Naive thymus-derived CD4-positive, alpha-beta T cell (primary cell): ENCODE data around the gene CAMK4. TPM values are rescaled to one million over a fixed set of nuclear protein-coding genes. Genes with fewer than 3 reads are reported as not detected.

Experiments
- ATAC-seq: fragments of 150-1000 bp; cut with Tn5 transposase; 2 replicates; pipeline ENCODE4 v1.10.0; 2021; ENCODE audit warnings: mild to moderate bottlenecking, moderate library complexity
- CTCF ChIA-PET: fragments of 350-600 bp; sonication (Branson Sonifier 250); formaldehyde crosslinking; loops from one replicate; lab custom pipeline; 2021; ENCODE audit warnings: antibody characterized with exemption; lab: Charles Lee
- POLR2A ChIA-PET: fragments of 350-600 bp; sonication (Branson Sonifier 250); formaldehyde crosslinking; loops from one replicate; lab custom pipeline; 2021; ENCODE audit warnings: antibody characterized with exemption, inconsistent platforms; lab: Charles Lee
- DNase-seq, 9 donors: peaks; one replicate each; pipeline versions ENCODE4 v3.0.0 to v3.0.0-alpha.2; 2020 to 2022; ENCODE audit warnings: mixed read lengths in 1 of 9
- H3K27ac ChIP-seq: one replicate; pipeline ENCODE4 v1.7.0; 2013; ENCODE audit warnings: mild to moderate bottlenecking, low read depth, low read length, moderate library complexity
- H3K27me3 ChIP-seq, 2 donors: one replicate each; pipeline ENCODE4 v1.7.0; 2013; ENCODE audit warnings: low read length in 2 of 2, mild to moderate bottlenecking in 2 of 2, moderate library complexity in 2 of 2; ENCODE audit not compliant: control insufficient read depth in 2 of 2, insufficient read depth in 2 of 2
- H3K36me3 ChIP-seq, 3 experiments: 1 replicate in 2 of 3; 2 replicates in 1 of 3; pipeline ENCODE4 v1.7.0; 2013; ENCODE audit warnings: low read length in 3 of 3, mild to moderate bottlenecking in 3 of 3, moderate library complexity in 1 of 3; ENCODE audit not compliant: insufficient read depth in 3 of 3, control insufficient read depth in 2 of 3
- H3K4me1 ChIP-seq, 2 donors: one replicate each; pipeline ENCODE4 v1.7.0; 2013; ENCODE audit warnings: low read length in 2 of 2, mild to moderate bottlenecking in 2 of 2, moderate library complexity in 1 of 2; ENCODE audit not compliant: control insufficient read depth in 2 of 2, insufficient read depth in 2 of 2
- H3K4me3 ChIP-seq: 2 replicates; pipeline ENCODE4 v1.7.0; 2013; ENCODE audit warnings: mild to moderate bottlenecking, low read length
- H3K9me3 ChIP-seq, 3 experiments: 1 replicate in 2 of 3; 2 replicates in 1 of 3; pipeline ENCODE4 v1.7.0; 2013; ENCODE audit warnings: low read length in 3 of 3; ENCODE audit not compliant: control insufficient read depth in 2 of 3
- H3K27ac Mint-ChIP-seq, 9 donors: one replicate each; pipeline ENCODE4 v1.8.0; 2020 to 2022; ENCODE audit warnings: mixed read lengths in 9 of 9, mild to moderate bottlenecking in 8 of 9, moderate library complexity in 5 of 9, inconsistent platforms in 2 of 9
- H3K27me3 Mint-ChIP-seq, 5 donors: one replicate each; pipeline ENCODE4 v1.8.0; 2021 to 2022; ENCODE audit warnings: mixed read lengths in 5 of 5, mild to moderate bottlenecking in 1 of 5
- H3K36me3 Mint-ChIP-seq, 5 donors: one replicate each; pipeline ENCODE4 v1.8.0; 2020 to 2022; ENCODE audit warnings: mixed read lengths in 5 of 5, mild to moderate bottlenecking in 3 of 5, inconsistent platforms in 1 of 5
- H3K4me1 Mint-ChIP-seq, 7 donors: one replicate each; pipeline ENCODE4 v1.8.0; 2020 to 2022; ENCODE audit warnings: mixed read lengths in 7 of 7, mild to moderate bottlenecking in 3 of 7, inconsistent platforms in 1 of 7
- H3K4me3 Mint-ChIP-seq, 10 donors: one replicate each; pipeline ENCODE4 v1.8.0; 2020 to 2022; ENCODE audit warnings: mild to moderate bottlenecking in 10 of 10, mixed read lengths in 10 of 10, moderate library complexity in 6 of 10, inconsistent platforms in 2 of 10
- H3K9me3 Mint-ChIP-seq, 11 donors: one replicate each; pipeline ENCODE4 v1.8.0; 2020 to 2022; ENCODE audit warnings: mixed read lengths in 11 of 11, mild to moderate bottlenecking in 4 of 11, inconsistent platforms in 1 of 11, moderate library complexity in 1 of 11
- intact Hi-C, 2 donors: fragments of 100-400 bp; cut with micrococcal nuclease; formaldehyde crosslinking; loops; one replicate each; pipeline ENCODE4 v1.15.1; 2023
- polyA plus RNA-seq, 2 donors: library from polyadenylated mRNA; unstranded; fragments of 300-500 nt; fragmentation: Illumina TruSeq; gene quantifications; one replicate each; pipeline ENCODE4 v1.2.3, GENCODE V29; 2021
- total RNA-seq, 6 experiments: library from RNA in 5 of 6; stranded (reverse) in 5 of 6; gene quantifications; 1 replicate in 5 of 6; 2 replicates in 1 of 6; pipeline ENCODE4 v1.2.3 and lab custom pipeline; 2021 to 2026

The CAMK4 gene
- total and polyA plus RNA-seq, 7 experiments from 2014 or later = 118 to 366 (median 200) TPM

GRCh38 chr5:111227226-111227782 lies 3.1 kb downstream of the CAMK4 start:
- peaks cover 0 to 3% (median 0%) of the 10 kb centered on the region in 5 donors for H3K27me3 Mint-ChIP-seq
- H3K27ac ChIP-seq = peak overlapping the region; percentile 93
- no peak for DNase-seq
- peaks cover 0 to 3% (median 0%) of the 10 kb centered on the region in 11 donors for H3K9me3 Mint-ChIP-seq
- intact Hi-C loops = loop anchor here (5.0 to 10.0 kb wide), 4 partner anchors 490 to 1813 kb away; partner anchors contain the start of genes NREP (in 1 of the 2) and SLC25A46 (in 1 of the 2)
- CTCF ChIA-PET = interaction anchor here (0.8 to 2.0 kb wide), 2 partner anchors 9 to 52 kb away, joined by 3 to 10 read pairs; no protein-coding TSS in a partner anchor
- H3K27me3 ChIP-seq = no peaks in the 10 kb centered on the region
- ATAC-seq = no peak
- H3K27ac Mint-ChIP-seq = peak overlapping the region; percentile 86 to 99 (median 97)
- H3K4me1 Mint-ChIP-seq = peaks cover 34 to 63% (median 57%) of the 10 kb centered on the region in 7 donors
- H3K4me3 ChIP-seq = peak overlapping the region; percentile 81
- H3K4me3 Mint-ChIP-seq = peak overlapping the region; percentile 79 to 99 (median 96)
- H3K36me3 ChIP-seq = peaks cover 0 to 13% (median 0%) of the 10 kb centered on the region in 3 experiments
- H3K9me3 ChIP-seq = no peaks in the 10 kb centered on the region
- POLR2A ChIA-PET = interaction anchor here (0.6 to 11.9 kb wide), 11 partner anchors 9 to 67 kb away, joined by 3 to 207 read pairs (median 4); no protein-coding TSS in a partner anchor
- peaks cover 41 to 55% of the 10 kb centered on the region in 2 donors for H3K4me1 ChIP-seq
- peaks cover 10 to 43% (median 20%) of the 10 kb centered on the region in 5 donors for H3K36me3 Mint-ChIP-seq

DNA sequence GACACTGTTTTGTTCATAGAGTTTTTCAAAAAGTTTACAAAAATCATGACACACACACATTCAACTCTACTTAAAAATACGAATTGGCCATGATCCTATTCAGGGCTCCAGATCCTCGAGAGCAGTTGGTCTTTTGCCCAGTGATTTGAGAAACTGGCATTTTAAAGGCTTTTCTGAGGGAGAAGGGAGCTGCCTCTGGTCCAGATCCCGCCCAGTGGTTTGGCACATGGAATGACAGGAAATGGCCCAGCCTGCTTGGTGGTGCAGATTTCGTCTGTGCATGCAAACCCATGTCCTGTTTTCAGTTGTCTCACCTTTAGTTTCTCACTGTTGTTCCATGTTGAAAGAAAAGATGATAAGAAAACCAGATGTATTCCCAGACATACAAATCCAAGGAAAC lies 3.6 kb downstream of the CAMK4 start:
- ChIA-PET POLR2A (interaction anchor here (0.9 to 11.9 kb wide), 5 partner anchors 9 to 35 kb away, joined by 3 to 207 read pairs (median 7); no protein-coding TSS in a partner anchor), CTCF (interaction anchor here (2.0 kb wide), 1 partner anchor 9 kb away, joined by 10 read pairs; no protein-coding TSS in a partner anchor)
- no peak for ATAC-seq
- Histone ChIP-seq H3K4me1 (peaks cover 46 to 60% of the 10 kb centered on the region in 2 donors), H3K27me3 (no peaks in the 10 kb centered on the region), H3K9me3 (no peaks in the 10 kb centered on the region), H3K4me3 (peak overlapping the region; percentile 81), H3K36me3 (peaks cover 0 to 13% (median 0%) of the 10 kb centered on the region in 3 experiments), H3K27ac (peak overlapping the region; percentile 93)
- Mint-ChIP-seq H3K4me1 (peaks cover 37 to 68% (median 61%) of the 10 kb centered on the region in 7 donors), H3K4me3 (peak overlapping the region; percentile 79 to 99 (median 96)), H3K27me3 (peaks cover 0 to 2% (median 0%) of the 10 kb centered on the region in 5 donors), H3K36me3 (peaks cover 10 to 46% (median 20%) of the 10 kb centered on the region in 5 donors), H3K27ac (peak overlapping the region; percentile 86 to 99 (median 97)), H3K9me3 (peaks cover 0 to 3% (median 0%) of the 10 kb centered on the region in 11 donors)
- DNase-seq = peak in 5 of 9 donors; percentile 41 to 52 (median 47)
- intact Hi-C loops = loop anchor here (5.0 to 10.0 kb wide), 4 partner anchors 490 to 1813 kb away; partner anchors contain the start of genes NREP (in 1 of the 2) and SLC25A46 (in 1 of the 2)

DNA sequence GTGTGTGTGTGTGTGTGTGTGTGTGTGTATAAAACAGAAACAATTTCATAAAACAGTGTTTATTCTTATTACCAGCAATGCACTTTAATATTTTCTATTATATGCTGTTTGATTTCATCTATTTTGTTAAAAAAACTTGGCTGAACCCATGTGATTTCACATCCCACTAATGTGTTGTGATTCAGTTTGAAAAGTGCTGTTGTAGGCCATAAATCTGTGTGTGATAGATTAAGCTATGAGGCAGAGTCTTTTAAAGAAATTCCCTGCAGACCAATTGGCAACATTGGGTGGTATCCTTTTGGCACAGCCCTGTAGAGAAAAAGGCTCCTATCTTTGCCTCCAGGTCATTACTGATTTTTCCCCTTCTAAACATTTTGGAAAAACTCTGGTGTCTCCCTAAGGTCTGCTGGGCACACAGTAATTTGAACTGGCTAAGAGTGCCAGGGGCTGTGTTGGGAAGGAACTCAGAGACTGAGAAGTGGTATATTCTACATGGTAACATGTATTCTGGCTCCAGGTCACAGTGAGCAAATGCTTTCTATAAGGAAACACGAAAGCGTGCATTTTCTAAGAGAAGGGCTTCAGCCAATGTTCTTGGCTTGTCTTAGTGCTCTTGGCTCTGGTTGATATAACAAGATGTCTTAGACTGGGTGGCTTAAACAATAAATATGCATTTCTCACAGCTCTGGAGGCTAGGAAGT lies 4.5 kb downstream of the CAMK4 start:
- no peaks in the 10 kb centered on the region for H3K9me3 ChIP-seq
- H3K27ac ChIP-seq = peak overlapping the region; percentile 93
- CTCF ChIA-PET = interaction anchor here (0.9 to 1.5 kb wide), 4 partner anchors 18 to 71 kb away, joined by 3 to 7 read pairs (median 4); no protein-coding TSS in a partner anchor
- Mint-ChIP-seq H3K4me3 (peak overlapping the region; percentile 79 to 98 (median 90)), H3K9me3 (peaks cover 0 to 3% (median 0%) of the 10 kb centered on the region in 11 donors), H3K27ac (peak overlapping the region; percentile 93 to 100 (median 98)), H3K4me1 (peaks cover 34 to 67% (median 62%) of the 10 kb centered on the region in 7 donors), H3K27me3 (no peaks in the 10 kb centered on the region), H3K36me3 (peaks cover 10 to 50% (median 20%) of the 10 kb centered on the region in 5 donors)
- peaks cover 0 to 13% (median 0%) of the 10 kb centered on the region in 3 experiments for H3K36me3 ChIP-seq
- POLR2A ChIA-PET = interaction anchor here (0.7 to 11.9 kb wide), 7 partner anchors 8 to 1748 kb away, joined by 3 to 207 read pairs (median 9); partner anchors contain the start of gene DCP2
- peak overlapping the region; percentile 37 for H3K4me3 ChIP-seq
- ATAC-seq (no peak), DNase-seq (no peak)
- intact Hi-C loops = loop anchor here (1.0 to 10.0 kb wide), 5 partner anchors 9 to 1814 kb away; partner anchors contain the start of genes NREP (in 1 of the 2) and SLC25A46 (in 1 of the 2)
- H3K4me1 ChIP-seq = peaks cover 49 to 68% of the 10 kb centered on the region in 2 donors
- H3K27me3 ChIP-seq = no peaks in the 10 kb centered on the region

GRCh38 chr5:111229221-111229835 lies 5.1 kb downstream of the CAMK4 start:
- H3K27ac Mint-ChIP-seq = peak overlapping the region; percentile 93 to 100 (median 98)
- ATAC-seq (no peak), DNase-seq (no peak)
- Histone ChIP-seq H3K27ac (peak overlapping the region; percentile 93), H3K9me3 (no peaks in the 10 kb centered on the region), H3K27me3 (no peaks in the 10 kb centered on the region), H3K4me3 (peak overlapping the region; percentile 37), H3K4me1 (peaks cover 56 to 75% of the 10 kb centered on the region in 2 donors), H3K36me3 (peaks cover 0 to 8% (median 0%) of the 10 kb centered on the region in 3 experiments)
- H3K4me3 Mint-ChIP-seq = peak overlapping the region; percentile 79 to 98 (median 90)
- ChIA-PET CTCF (interaction anchor here (0.7 to 1.5 kb wide), 5 partner anchors 19 to 71 kb away, joined by 3 to 7 read pairs (median 3); no protein-coding TSS in a partner anchor), POLR2A (interaction anchor here (0.7 to 11.9 kb wide), 9 partner anchors 7 to 1747 kb away, joined by 3 to 207 read pairs (median 9); partner anchors contain the start of gene DCP2)
- H3K36me3 Mint-ChIP-seq = peaks cover 10 to 52% (median 20%) of the 10 kb centered on the region in 5 donors
- peaks cover 36 to 70% (median 65%) of the 10 kb centered on the region in 7 donors for H3K4me1 Mint-ChIP-seq
- no peaks in the 10 kb centered on the region for H3K27me3 Mint-ChIP-seq
- intact Hi-C loops = loop anchor here (1.0 to 10.0 kb wide), 5 partner anchors 8 to 1815 kb away; partner anchors contain the start of genes NREP (in 1 of the 2) and SLC25A46 (in 1 of the 2)
- peaks cover 0 to 3% (median 0%) of the 10 kb centered on the region in 11 donors for H3K9me3 Mint-ChIP-seq

- Histone ChIP-seq H3K4me3 (peak overlapping the region; percentile 37), H3K27ac (peak overlapping the region; percentile 93), H3K27me3 (no peaks in the 10 kb centered on the region), H3K9me3 (no peaks in the 10 kb centered on the region), H3K36me3 (no peaks in the 10 kb centered on the region), H3K4me1 (peaks cover 64 to 83% of the 10 kb centered on the region in 2 donors)
- ATAC-seq (peak; percentile 73), DNase-seq (peak in 7 of 9 donors; percentile 52 to 86 (median 79))
- intact Hi-C loops = loop anchor here (1.0 to 10.0 kb wide), 11 partner anchors 7 to 1818 kb away; partner anchors contain the start of genes SLC25A46 (in 2 of the 2) and NREP (in 1 of the 2)
- no peaks in the 10 kb centered on the region for H3K27me3 Mint-ChIP-seq
- peak overlapping the region; percentile 79 to 98 (median 90) for H3K4me3 Mint-ChIP-seq
- H3K4me1 Mint-ChIP-seq = peaks cover 38 to 78% (median 73%) of the 10 kb centered on the region in 7 donors
- peak overlapping the region; percentile 93 to 100 (median 98) for H3K27ac Mint-ChIP-seq
- ChIA-PET POLR2A (interaction anchor here (0.9 to 13.1 kb wide), 13 partner anchors 4 to 1821 kb away, joined by 3 to 207 read pairs (median 5); partner anchors contain the start of genes CAMK4 and PJA2), CTCF (interaction anchor here (0.6 to 2.2 kb wide), 9 partner anchors 11 to 931 kb away, joined by 3 to 9 read pairs (median 4); no protein-coding TSS in a partner anchor)
- H3K36me3 Mint-ChIP-seq = peaks cover 6 to 53% (median 20%) of the 10 kb centered on the region in 5 donors
- H3K9me3 Mint-ChIP-seq = peaks cover 0 to 3% (median 0%) of the 10 kb centered on the region in 11 donors
Observed at GRCh38 chr5:111229871-111230810, 6.0 kb downstream of the CAMK4 start.
